Psoas muscle (tissue), 8 donors: Measurements from ENCODE around the gene MIEF1. TPM values are rescaled to one million over a fixed set of nuclear protein-coding genes. Genes with fewer than 3 reads are reported as not detected.
A peak's percentile ranks its signal among the peaks of the same experiment; 100 is the strongest.

Source experiments
- ATAC-seq, 4 donors: fragments of 200-7000 bp; cut with Tn5 transposase; one replicate each; pipeline ENCODE4 v1.9.1; 2020; ENCODE audit warnings: moderate library complexity in 3 of 4, mild to moderate bottlenecking in 2 of 4
- DNase-seq, 2 donors: peaks; one replicate each; pipeline ENCODE4 v3.0.0-alpha.2; 2020
- H3K27ac ChIP-seq: fragments of 200-600 bp; one replicate; pipeline ENCODE4 v1.8.0; 2022
- H3K27me3 ChIP-seq, 3 donors: fragments of 200-600 bp in 1 of 3; one replicate each; pipeline versions ENCODE4 v1.6.1 to v1.8.0; 2013 to 2022; ENCODE audit warnings: low read length in 2 of 3, mild to moderate bottlenecking in 2 of 3, moderate library complexity in 1 of 3; ENCODE audit not compliant: insufficient read depth in 3 of 3
- H3K36me3 ChIP-seq, 2 donors: fragments of 200-600 bp in 1 of 2; one replicate each; pipeline versions ENCODE4 v1.6.1 to v1.8.0; 2013 to 2022; ENCODE audit warnings: low read depth in 1 of 2, mild to moderate bottlenecking in 1 of 2, moderate library complexity in 1 of 2; ENCODE audit not compliant: insufficient read depth in 1 of 2
- H3K4me1 ChIP-seq: fragments of 200-600 bp; one replicate; pipeline ENCODE4 v1.8.0; 2022
- H3K4me3 ChIP-seq: fragments of 200-600 bp; one replicate; pipeline ENCODE4 v1.8.0; 2022; ENCODE audit warnings: mild to moderate bottlenecking
- H3K9me3 ChIP-seq: fragments of 200-600 bp; one replicate; pipeline ENCODE4 v1.8.0; 2022
- CTCF ChIP-seq: fragments of 200-600 bp; IDR thresholded peaks from one replicate; pipeline ENCODE4 v1.8.0; 2022; ENCODE audit warnings: antibody characterized with exemption
- WGBS, 3 donors: extraction: QIAGEN DNeasy Blood & Tissue Kit; methylation state at CpG; one replicate each; pipeline versions ENCODE4 v1.1.6 to v1.1.7; 2013; 5-methylcytosine and 5-hydroxymethylcytosine counted together
- intact Hi-C, 2 donors: fragments of 100-400 bp; cut with DNase I; formaldehyde crosslinking; loops; one replicate each; pipeline versions ENCODE4 v1.11.0 to v1.14.2; 2022
- polyA plus RNA-seq, 3 donors: library from polyadenylated mRNA; stranded (reverse); fragments of 200-250 nt; gene quantifications; one replicate each; pipeline ENCODE4 v1.2.3, GENCODE V29; 2013
- total RNA-seq, 4 donors: library from RNA; stranded (reverse); fragmentation: NEBNext Ultra II Directional in 2 of 4; extraction: Animal tissue kit (Norgen Biotek cat#: 25700) in 2 of 4; gene quantifications; one replicate each; pipeline versions ENCODE4 v1.2.1 to v1.2.4, GENCODE V29; 2021 to 2023
- donor health status: healthy with polysubstance abuse.
- donor health status: DM: no; HTN: no; CAD: no; lungs with moderate emphysema.
- donor health status: Bipolar disorder and iron deficiency.
- donor health status: healthy.
- donor health status: DM: yes; HTN: yes; CAD: no.
- donor health status: DM: no; HTN: no; CAD: no.
- donor health status: DM: no; HTN: no; CAD: no.
- donor health status: DM: yes; HTN: yes; CAD: no.

The MIEF1 gene
- total and polyA plus RNA-seq, 7 donors = 7.4 to 20.9 (median 14.0) TPM

- H3K27ac ChIP-seq = no peak overlapping the region
- H3K9me3 ChIP-seq = no peaks in the 10 kb centered on the region
- H3K27me3 ChIP-seq = peaks cover 0 to 72% (median 24%) of the 10 kb centered on the region in 3 donors
- DNase-seq (no peak), ATAC-seq (peak; percentile 29 to 69 (median 66))
- intact Hi-C loops = loop anchor here in 1 of 2 donors (5.0 kb wide), 1 partner anchor 470 kb away; no protein-coding TSS in a partner anchor
- peak overlapping the region; percentile 39 for H3K4me3 ChIP-seq
- 5 to 7% (median 6%) methylated on average over 43 to 69 of the region's 72 CpGs for WGBS, 3 donors
- peaks cover 3% of the 10 kb centered on the region for H3K4me1 ChIP-seq
- H3K36me3 ChIP-seq = no peaks in the 10 kb centered on the region
- no peak for TF ChIP-seq CTCF
These were observed 55.1 kb downstream of the MIEF1 start for GRCh38 chr22:39556970-39557841.

GRCh38 chr22:39558254-39558727 is 56.2 kb downstream of the MIEF1 start:
- DNase-seq (no peak), ATAC-seq (no peak)
- H3K27ac ChIP-seq = no peak overlapping the region
- no peaks in the 10 kb centered on the region for H3K9me3 ChIP-seq
- H3K36me3 ChIP-seq = no peaks in the 10 kb centered on the region
- peaks cover 0 to 64% (median 24%) of the 10 kb centered on the region in 3 donors for H3K27me3 ChIP-seq
- 4 to 12% (median 5%) methylated on average over 22 to 34 of the region's 34 CpGs for WGBS, 3 donors
- intact Hi-C loops = loop anchor here in 1 of 2 donors (5.0 kb wide), 1 partner anchor 469 kb away; no protein-coding TSS in a partner anchor
- TF ChIP-seq CTCF = no peak
- H3K4me3 ChIP-seq = no peak overlapping the region
- peaks cover 3% of the 10 kb centered on the region for H3K4me1 ChIP-seq

- peaks cover 0 to 67% (median 24%) of the 10 kb centered on the region in 3 donors for H3K27me3 ChIP-seq
- ATAC-seq (no peak), DNase-seq (no peak)
- H3K27ac ChIP-seq = no peak overlapping the region
- no peak for TF ChIP-seq CTCF
- H3K36me3 ChIP-seq = no peaks in the 10 kb centered on the region
- intact Hi-C loops = loop anchor here in 1 of 2 donors (5.0 kb wide), 1 partner anchor 468 kb away; no protein-coding TSS in a partner anchor
- 83 to 94% (median 83%) methylated on average over 14 of the region's 14 CpGs for WGBS, 3 donors
- H3K4me3 ChIP-seq = no peak overlapping the region
- peaks cover 3% of the 10 kb centered on the region for H3K4me1 ChIP-seq
- no peaks in the 10 kb centered on the region for H3K9me3 ChIP-seq
These were observed 56.9 kb downstream of the MIEF1 start for GRCh38 chr22:39558950-39559349.

GRCh38 chr22:39559456-39560105 is 57.5 kb downstream of the MIEF1 start:
- H3K27me3 ChIP-seq = peaks cover 0 to 65% (median 24%) of the 10 kb centered on the region in 3 donors
- H3K4me3 ChIP-seq = no peak overlapping the region
- ATAC-seq (peak in 1 of 4 donors; percentile 37), DNase-seq (no peak)
- no peaks in the 10 kb centered on the region for H3K9me3 ChIP-seq
- WGBS, 3 donors = 49 to 57% (median 52%) methylated on average over 9 to 11 of the region's 11 CpGs
- no peak for TF ChIP-seq CTCF
- H3K4me1 ChIP-seq = peaks cover 3% of the 10 kb centered on the region
- intact Hi-C loops = loop anchor here in 1 of 2 donors (5.0 to 10.0 kb wide), 2 partner anchors 255 to 468 kb away; no protein-coding TSS in a partner anchor
- no peak overlapping the region for H3K27ac ChIP-seq
- H3K36me3 ChIP-seq = no peaks in the 10 kb centered on the region
